ENCODE data around the gene RRAS.

RRAS gene

DNA sequence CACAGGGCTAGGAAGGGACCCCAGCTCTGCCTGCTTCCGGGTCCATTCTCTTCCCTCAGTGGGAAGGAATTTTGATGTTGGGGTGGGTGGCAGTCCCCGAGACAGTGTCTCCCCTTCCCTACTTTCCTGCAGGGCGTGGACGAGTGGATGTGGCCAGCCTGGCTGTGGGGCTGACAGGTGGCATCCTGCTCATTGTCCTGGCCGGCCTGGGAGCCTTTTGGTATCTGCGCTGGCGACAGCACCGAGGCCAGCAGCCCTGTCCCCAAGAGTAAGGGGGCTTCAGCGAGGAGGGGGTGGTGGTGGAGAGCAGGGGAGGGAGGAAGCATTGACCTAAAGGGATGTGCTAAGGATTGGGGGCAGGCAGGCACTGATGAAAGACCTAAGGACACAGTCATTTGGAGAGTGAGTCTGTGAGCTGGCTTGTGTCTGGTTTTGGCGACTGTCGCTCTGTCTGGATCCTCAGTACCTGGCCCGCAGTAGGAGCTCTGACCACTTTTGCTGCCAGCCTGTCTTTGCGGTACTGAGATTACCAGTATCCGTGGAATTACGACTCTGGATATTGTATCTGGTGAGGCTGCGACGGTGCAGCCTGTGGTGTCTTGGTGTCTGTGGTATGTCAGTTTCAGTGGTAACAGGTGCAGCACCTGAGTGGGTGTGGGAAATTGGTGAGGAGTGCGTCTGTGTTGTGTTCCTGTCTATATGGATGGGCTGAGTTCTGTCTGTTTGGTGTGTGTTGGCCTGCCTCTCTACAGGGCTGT lies 51.4 kb downstream of the RRAS start:
- no peak overlapping the region for H3K4me3 ChIP-seq (ENCODE audit: low read depth, low read length)
- no peak for DNase-seq (ENCODE audit: low read depth)

DNA sequence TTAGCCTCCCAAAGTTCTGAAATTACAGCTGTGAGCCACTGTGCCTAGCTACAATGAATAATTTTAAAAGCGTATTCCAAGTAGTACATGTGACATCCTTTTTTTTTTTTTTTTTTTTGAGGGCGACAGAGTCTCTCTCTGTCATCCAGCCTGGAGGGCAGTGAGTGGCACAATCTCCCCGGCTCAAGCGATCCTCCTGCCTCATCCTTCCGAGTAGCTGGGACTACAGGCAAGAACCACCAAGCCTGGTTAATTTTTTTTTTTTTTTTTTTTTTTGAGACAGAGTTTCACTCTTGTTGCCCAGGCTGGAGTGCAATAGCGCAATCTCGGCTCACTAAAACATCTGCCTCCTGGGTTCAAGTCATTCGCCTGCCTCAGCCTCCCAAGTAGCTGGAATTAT lies 52.7 kb downstream of the RRAS start:
- DNase-seq (ENCODE audit: low read depth) = no peak
- H3K4me3 ChIP-seq (ENCODE audit: low read depth, low read length) = no peak overlapping the region
